ENCODE measurements around the gene PTPRK. TPM values are rescaled to one million over a fixed set of nuclear protein-coding genes. Genes with fewer than 3 reads are reported as not detected.

PTPRK gene
- total RNA-seq, 1 experiment from 2014 or later = 34.2 TPM

- Histone ChIP-seq H4K20me1 (ENCODE audit: insufficient read depth) (no peaks in the 10 kb centered on the region), H3K9me3 (ENCODE audit: control insufficient read depth in 1 of 2, insufficient read depth in 1 of 2, low read depth in 1 of 2, low read length in 2 of 2) (no peaks in the 10 kb centered on the region), H3K4me3 (replicated peaks in 1 of 2; ENCODE audit: low read depth in 1 of 2, low read length in 2 of 2) (no peak overlapping the region), H3K9ac (ENCODE audit: low read length) (no peak overlapping the region), H3K79me2 (ENCODE audit: insufficient read depth, low read length) (no peaks in the 10 kb centered on the region; the same call in 1 of the 2 replicates), H3K36me3 (ENCODE audit: control insufficient read depth in 1 of 2, insufficient read depth in 2 of 2, low read length in 2 of 2) (no peaks in the 10 kb centered on the region), H3K4me2 (ENCODE audit: low read length) (no peak overlapping the region), H3K9me2 (ENCODE audit: insufficient read depth) (no peaks in the 10 kb centered on the region), H2AFZ (ENCODE audit: low read depth, low read length, poor library complexity, severe bottlenecking) (no peak overlapping the region), H3K27me3 (ENCODE audit: insufficient read depth, low read length) (no peaks in the 10 kb centered on the region), H3K4me1 (ENCODE audit: control insufficient read depth in 1 of 2, insufficient read depth in 2 of 2, low read length in 2 of 2) (no peaks in the 10 kb centered on the region), H3K27ac (ENCODE audit: low read depth, low read length) (no peak overlapping the region)
- DNase-seq (ENCODE audit: low read depth, low spot score) = no peak
- CTCF ChIA-PET = no interaction called here
- no TSS peak for BruUV-seq (replicated peaks)
- TF ChIP-seq, protein P1, sequence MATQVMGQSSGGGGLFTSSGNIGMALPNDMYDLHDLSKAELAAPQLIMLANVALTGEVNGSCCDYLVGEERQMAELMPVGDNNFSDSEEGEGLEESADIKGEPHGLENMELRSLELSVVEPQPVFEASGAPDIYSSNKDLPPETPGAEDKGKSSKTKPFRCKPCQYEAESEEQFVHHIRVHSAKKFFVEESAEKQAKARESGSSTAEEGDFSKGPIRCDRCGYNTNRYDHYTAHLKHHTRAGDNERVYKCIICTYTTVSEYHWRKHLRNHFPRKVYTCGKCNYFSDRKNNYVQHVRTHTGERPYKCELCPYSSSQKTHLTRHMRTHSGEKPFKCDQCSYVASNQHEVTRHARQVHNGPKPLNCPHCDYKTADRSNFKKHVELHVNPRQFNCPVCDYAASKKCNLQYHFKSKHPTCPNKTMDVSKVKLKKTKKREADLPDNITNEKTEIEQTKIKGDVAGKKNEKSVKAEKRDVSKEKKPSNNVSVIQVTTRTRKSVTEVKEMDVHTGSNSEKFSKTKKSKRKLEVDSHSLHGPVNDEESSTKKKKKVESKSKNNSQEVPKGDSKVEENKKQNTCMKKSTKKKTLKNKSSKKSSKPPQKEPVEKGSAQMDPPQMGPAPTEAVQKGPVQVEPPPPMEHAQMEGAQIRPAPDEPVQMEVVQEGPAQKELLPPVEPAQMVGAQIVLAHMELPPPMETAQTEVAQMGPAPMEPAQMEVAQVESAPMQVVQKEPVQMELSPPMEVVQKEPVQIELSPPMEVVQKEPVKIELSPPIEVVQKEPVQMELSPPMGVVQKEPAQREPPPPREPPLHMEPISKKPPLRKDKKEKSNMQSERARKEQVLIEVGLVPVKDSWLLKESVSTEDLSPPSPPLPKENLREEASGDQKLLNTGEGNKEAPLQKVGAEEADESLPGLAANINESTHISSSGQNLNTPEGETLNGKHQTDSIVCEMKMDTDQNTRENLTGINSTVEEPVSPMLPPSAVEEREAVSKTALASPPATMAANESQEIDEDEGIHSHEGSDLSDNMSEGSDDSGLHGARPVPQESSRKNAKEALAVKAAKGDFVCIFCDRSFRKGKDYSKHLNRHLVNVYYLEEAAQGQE (IDR thresholded peaks at IDR 0.05; ENCODE audit: low read depth) = no peak
- intact Hi-C loops (cut with micrococcal nuclease) = no loop called here
- POLR2A ChIA-PET = no interaction called here
- no peak for ATAC-seq
- RAD21 ChIA-PET (ENCODE audit: low non-redundant PET in 1 of 2, low total read pairs in 2 of 2, uncharacterized antibody in 2 of 2, unreplicated experiment in 2 of 2) = no interaction called here
Observed at GRCh38 chr6:128478230-128479047, 42.0 kb downstream of the PTPRK start.

DNA sequence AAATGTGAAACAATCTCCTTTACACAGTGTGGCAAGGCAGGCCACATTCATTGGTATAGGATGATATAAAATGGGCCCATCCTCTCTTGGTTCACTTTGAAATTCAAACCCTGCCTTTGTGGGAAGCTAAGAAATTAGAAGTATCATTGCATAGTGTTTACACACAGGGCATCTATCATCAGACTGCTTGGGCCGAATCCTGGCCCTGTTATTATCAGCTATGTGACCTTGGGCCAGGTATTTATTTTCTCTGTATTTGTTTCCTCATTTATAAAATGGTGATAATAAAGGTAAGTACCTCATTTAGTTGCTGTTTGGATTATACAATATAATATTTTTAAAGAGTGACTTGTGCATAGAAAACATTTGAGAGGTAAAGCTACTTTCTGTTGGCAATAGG is 45.5 kb downstream of the PTPRK start:
- H3K4me1 ChIP-seq (ENCODE audit: control insufficient read depth in 1 of 2, insufficient read depth in 2 of 2, low read length in 2 of 2) = no peaks in the 10 kb centered on the region
- ATAC-seq (no peak), DNase-seq (ENCODE audit: low read depth, low spot score) (no peak)
- RAD21 ChIA-PET (ENCODE audit: low non-redundant PET in 1 of 2, low total read pairs in 2 of 2, uncharacterized antibody in 2 of 2, unreplicated experiment in 2 of 2) = no interaction called here
- H3K9me2 ChIP-seq (ENCODE audit: insufficient read depth) = no peaks in the 10 kb centered on the region
- BruUV-seq (replicated peaks) = no TSS peak
- no peaks in the 10 kb centered on the region for H3K36me3 ChIP-seq (ENCODE audit: control insufficient read depth in 1 of 2, insufficient read depth in 2 of 2, low read length in 2 of 2)
- no peak overlapping the region for H3K4me2 ChIP-seq (ENCODE audit: low read length)
- H3K79me2 ChIP-seq (ENCODE audit: insufficient read depth, low read length) = no peaks in the 10 kb centered on the region; the same call in 1 of the 2 replicates
- H2AFZ ChIP-seq (ENCODE audit: low read depth, low read length, poor library complexity, severe bottlenecking) = no peak overlapping the region
- intact Hi-C loops (cut with micrococcal nuclease) = no loop called here
- POLR2A ChIA-PET = no interaction called here
- H3K9ac ChIP-seq (ENCODE audit: low read length) = no peak overlapping the region
- no peaks in the 10 kb centered on the region for H3K27me3 ChIP-seq (ENCODE audit: insufficient read depth, low read length)
- CTCF ChIA-PET = no interaction called here
- H3K4me3 ChIP-seq (replicated peaks in 1 of 2; ENCODE audit: low read depth in 1 of 2, low read length in 2 of 2) = no peak overlapping the region
- TF ChIP-seq MAX (IDR thresholded peaks at IDR 0.05) = no peak
- no peak for TF ChIP-seq EGR1 (IDR thresholded peaks at IDR 0.05; ENCODE audit: low read depth)
- TF ChIP-seq ELF1 (IDR thresholded peaks at IDR 0.05; ENCODE audit: borderline replicate concordance, low read depth) = no peak
- no peak for TF ChIP-seq POLR2AphosphoS5 (IDR thresholded peaks at IDR 0.05; ENCODE audit: low read depth, low read length)
- TF ChIP-seq JUND (IDR thresholded peaks at IDR 0.05) = no peak
- no peak for TF ChIP-seq ZNF274 (IDR thresholded peaks at IDR 0.05; ENCODE audit: low read depth, low read length)
- no peak overlapping the region for H3K27ac ChIP-seq (ENCODE audit: low read depth, low read length)
- H3K9me3 ChIP-seq (ENCODE audit: control insufficient read depth in 1 of 2, insufficient read depth in 1 of 2, low read depth in 1 of 2, low read length in 2 of 2) = no peaks in the 10 kb centered on the region
- no peaks in the 10 kb centered on the region for H4K20me1 ChIP-seq (ENCODE audit: insufficient read depth)
